ENCODE measurements around the gene SGSH. TPM values are rescaled to one million over a fixed set of nuclear protein-coding genes. Genes with fewer than 3 reads are reported as not detected.

The SGSH gene
- total RNA-seq, 2 donors from 2014 or later, result 40.4 to 42.5 TPM

GRCh38 chr17:80214878-80215210, 5.3 kb downstream of the SGSH start:
- no peak for DNase-seq
- no peak for TF ChIP-seq CTCF (conservative IDR thresholded peaks at IDR 0.05)
- WGBS, 2 experiments (ENCODE audit: insufficient coverage in 1 of 2, insufficient read length in 1 of 2), result 89 to 96% methylated on average over 15 to 17 of the region's 17 CpGs

GRCh38 chr17:80214012-80214877, 5.9 kb downstream of the SGSH start:
- Histone ChIP-seq H3K27ac (ENCODE audit: low read depth, low read length) (no peak overlapping the region), H3K4me1 (ENCODE audit: control insufficient read depth, insufficient read depth, low read length) (no peaks in the 10 kb centered on the region), H3K9ac (ENCODE audit: extremely low read depth, low read length, poor library complexity, severe bottlenecking) (no peak overlapping the region), H3K27me3 (ENCODE audit: control insufficient read depth, insufficient read depth, low read length, poor library complexity, severe bottlenecking) (no peaks in the 10 kb centered on the region), H3K9me3 (ENCODE audit: control insufficient read depth, low read length) (no peaks in the 10 kb centered on the region), H3K36me3 (ENCODE audit: control insufficient read depth, insufficient read depth, low read length) (peaks cover 43% of the 10 kb centered on the region), H3K4me3 (ENCODE audit: low read length) (no peak overlapping the region)
- no peak overlapping the region for H3K4me3 Mint-ChIP-seq
- TF ChIP-seq CTCF (conservative IDR thresholded peaks at IDR 0.05), result no peak
- DNase-seq, result no peak
- H3K36me3 Mint-ChIP-seq (ENCODE audit: low read depth), result peaks cover 45% of the 10 kb centered on the region
- 95% methylated on average over 40 to 48 of the region's 48 CpGs for WGBS, 2 experiments (ENCODE audit: insufficient coverage in 1 of 2, insufficient read length in 1 of 2)
- no peaks in the 10 kb centered on the region for H3K4me1 Mint-ChIP-seq
- no peak overlapping the region for H3K27ac Mint-ChIP-seq
- H3K9me3 Mint-ChIP-seq, result no peaks in the 10 kb centered on the region
- no peaks in the 10 kb centered on the region for H3K27me3 Mint-ChIP-seq (ENCODE audit: insufficient read depth)

More at GRCh38 chr17:80214878-80215210, 5.3 kb downstream of the SGSH start:
- Histone ChIP-seq H3K4me3 (ENCODE audit: low read length) (no peak overlapping the region), H3K4me1 (ENCODE audit: control insufficient read depth, insufficient read depth, low read length) (no peaks in the 10 kb centered on the region), H3K9ac (ENCODE audit: extremely low read depth, low read length, poor library complexity, severe bottlenecking) (no peak overlapping the region), H3K27ac (ENCODE audit: low read depth, low read length) (no peak overlapping the region), H3K9me3 (ENCODE audit: control insufficient read depth, low read length) (no peaks in the 10 kb centered on the region), H3K27me3 (ENCODE audit: control insufficient read depth, insufficient read depth, low read length, poor library complexity, severe bottlenecking) (no peaks in the 10 kb centered on the region), H3K36me3 (ENCODE audit: control insufficient read depth, insufficient read depth, low read length) (peaks cover 38% of the 10 kb centered on the region)
- Mint-ChIP-seq H3K27me3 (ENCODE audit: insufficient read depth) (no peaks in the 10 kb centered on the region), H3K27ac (no peak overlapping the region), H3K4me1 (peaks cover 3% of the 10 kb centered on the region), H3K9me3 (no peaks in the 10 kb centered on the region), H3K4me3 (no peak overlapping the region), H3K36me3 (ENCODE audit: low read depth) (peaks cover 42% of the 10 kb centered on the region)

- no peaks in the 10 kb centered on the region for H3K4me1 Mint-ChIP-seq
- H3K9me3 Mint-ChIP-seq, result no peaks in the 10 kb centered on the region
- no peak for DNase-seq
- Histone ChIP-seq H3K9ac (ENCODE audit: extremely low read depth, low read length, poor library complexity, severe bottlenecking) (no peak overlapping the region), H3K36me3 (ENCODE audit: control insufficient read depth, insufficient read depth, low read length) (peaks cover 43% of the 10 kb centered on the region), H3K9me3 (ENCODE audit: control insufficient read depth, low read length) (no peaks in the 10 kb centered on the region), H3K4me3 (ENCODE audit: low read length) (no peak overlapping the region), H3K4me1 (ENCODE audit: control insufficient read depth, insufficient read depth, low read length) (no peaks in the 10 kb centered on the region), H3K27me3 (ENCODE audit: control insufficient read depth, insufficient read depth, low read length, poor library complexity, severe bottlenecking) (no peaks in the 10 kb centered on the region), H3K27ac (ENCODE audit: low read depth, low read length) (no peak overlapping the region)
- no peaks in the 10 kb centered on the region for H3K27me3 Mint-ChIP-seq (ENCODE audit: insufficient read depth)
- no peak overlapping the region for H3K4me3 Mint-ChIP-seq
- TF ChIP-seq CTCF (conservative IDR thresholded peaks at IDR 0.05), result no peak
- H3K27ac Mint-ChIP-seq, result no peak overlapping the region
- H3K36me3 Mint-ChIP-seq (ENCODE audit: low read depth), result peaks cover 45% of the 10 kb centered on the region
- 94 to 95% methylated on average over 8 to 17 of the region's 17 CpGs for WGBS, 2 experiments (ENCODE audit: insufficient coverage in 1 of 2, insufficient read length in 1 of 2)
These were observed 6.5 kb downstream of the SGSH start for GRCh38 chr17:80213643-80213975.
